Neural progenitor cell (in vitro differentiated cells): ENCODE measurements around the gene CACTIN.

ENCODE experiments used
- CTCF ChIP-seq: fragments of 200-600 bp; sonication (generic); IDR thresholded peaks from 2 replicates; pipeline ENCODE4 v1.5.1; 2017; ENCODE audit warnings: antibody characterized with exemption, mild to moderate bottlenecking
- EZH2 ChIP-seq: fragments of 200-600 bp; sonication (generic); IDR thresholded peaks from 2 replicates; pipeline ENCODE4 v1.6.1; 2017; ENCODE audit warnings: antibody characterized with exemption, mild to moderate bottlenecking, moderate library complexity
- EZH2phosphoT487 ChIP-seq: fragments of 200-600 bp; sonication (generic); IDR thresholded peaks from 2 replicates; pipeline ENCODE4 v1.6.1; 2017; ENCODE audit warnings: antibody characterized with exemption

GRCh38 chr19:3639479-3639878 lies 12.9 kb upstream of the CACTIN start:
- TF ChIP-seq CTCF (no peak), EZH2 (no peak), EZH2phosphoT487 (no peak)
